Measurements from ENCODE around the gene NPIPB12.
A peak's percentile ranks its signal among the peaks of the same experiment; 100 is the strongest.
"Not testable (repeated sequence)": the region's sequence is repeated elsewhere in the genome, so short reads cannot be mapped to it uniquely, and the experiment has no call there.

NPIPB12 gene

GRCh38 chr16:29506308-29506707, at the start of gene NPIPB12:
Gene NPIPB12 (minus strand): TSS chr16:29506408.
- DNase-seq = not testable (repeated sequence)

GRCh38 chr16:29521520-29521919, 15.3 kb upstream of the NPIPB12 start:
- DNase-seq = not testable (repeated sequence)

- peak; percentile 21 for DNase-seq
These were observed 23.9 kb downstream of the NPIPB12 start for GRCh38 chr16:29482276-29482675.

- DNase-seq = not testable (repeated sequence)
These were observed 34.1 kb downstream of the NPIPB12 start for GRCh38 chr16:29472065-29472464.

- DNase-seq = peak; percentile 48
These were observed 36.5 kb downstream of the NPIPB12 start for GRCh38 chr16:29469660-29470059.

- not testable (repeated sequence) for DNase-seq
These were observed 38.4 kb downstream of the NPIPB12 start for GRCh38 chr16:29467654-29468366.

- DNase-seq = not testable (repeated sequence)
These were observed 39.3 kb downstream of the NPIPB12 start for GRCh38 chr16:29466904-29467303.

- DNase-seq = not testable (repeated sequence)
These were observed 40.0 kb downstream of the NPIPB12 start for GRCh38 chr16:29465985-29466824.

GRCh38 chr16:29460647-29461030, 45.6 kb downstream of the NPIPB12 start:
- not testable (repeated sequence) for DNase-seq

- DNase-seq = not testable (repeated sequence)
These were observed 46.2 kb downstream of the NPIPB12 start, which contains the start of gene SULT1A4 for GRCh38 chr16:29459706-29460646. Gene SULT1A4 (plus strand): TSS chr16:29459913. CDS start chr16:29461386, 1,473 bp downstream.

GRCh38 chr16:29457660-29458059, 48.5 kb downstream of the NPIPB12 start:
- peak; percentile 24 for DNase-seq

GRCh38 chr16:29454828-29455227, 51.4 kb downstream of the NPIPB12 start:
- DNase-seq = not testable (repeated sequence)

GRCh38 chr16:29454269-29454668, 51.9 kb downstream of the NPIPB12 start, which contains the start of the genes BOLA2 and SLX1B:
Gene BOLA2 (minus strand): TSS chr16:29454351. CDS start chr16:29454253, 98 bp downstream.
Gene SLX1B (plus strand): TSS chr16:29454533.
- not testable (repeated sequence) for DNase-seq

GRCh38 chr16:29453754-29454153, 52.5 kb downstream of the NPIPB12 start:
- not testable (repeated sequence) for DNase-seq

Measured in stimulated activated CD8-positive, alpha-beta memory T cell treated with anti-CD3 and anti-CD28 coated beads, Interleukin-4, amount 100 ng/mL, for 48 hours (primary cell).